GM19351 (cell line): ENCODE measurements around the gene TPK1.
A peak's percentile ranks its signal among the peaks of the same experiment; 100 is the strongest.

ENCODE experiments used
- ATAC-seq: cut with Tn5 transposase; IDR thresholded peaks from one replicate; pipeline ENCODE4 v1.9.1; 2021; ENCODE audit warnings: mild to moderate bottlenecking, moderate library complexity; ENCODE audit not compliant: unreplicated experiment

TPK1 gene

GRCh38 chr7:144487901-144488300 is 348.0 kb downstream of the TPK1 start:
- no peak for ATAC-seq

GRCh38 chr7:144484445-144484844 is 351.4 kb downstream of the TPK1 start:
- ATAC-seq: no peak

- ATAC-seq: peak; percentile 59
These were observed 352.7 kb downstream of the TPK1 start for GRCh38 chr7:144483189-144483588.

GRCh38 chr7:144481833-144482232 is 354.0 kb downstream of the TPK1 start:
- ATAC-seq: no peak

GRCh38 chr7:144477348-144477747 is 358.5 kb downstream of the TPK1 start:
- ATAC-seq: no peak

- ATAC-seq: no peak
These were observed 360.8 kb downstream of the TPK1 start for GRCh38 chr7:144474800-144475615.

GRCh38 chr7:144474363-144474762 is 361.5 kb downstream of the TPK1 start:
- ATAC-seq: no peak

- ATAC-seq: no peak
These were observed 361.9 kb downstream of the TPK1 start for GRCh38 chr7:144473908-144474307.

GRCh38 chr7:144470078-144470477 is 365.8 kb downstream of the TPK1 start:
- ATAC-seq: peak; percentile 46

GRCh38 chr7:144468990-144469732 is 366.7 kb downstream of the TPK1 start:
- ATAC-seq: no peak

GRCh38 chr7:144459635-144460034 is 376.2 kb downstream of the TPK1 start:
- no peak for ATAC-seq

- no peak for ATAC-seq
These were observed 380.8 kb downstream of the TPK1 start for GRCh38 chr7:144455040-144455404.

- no peak for ATAC-seq
These were observed 381.4 kb downstream of the TPK1 start for GRCh38 chr7:144454256-144455039.

GRCh38 chr7:144452064-144452463 is 383.8 kb downstream of the TPK1 start:
- peak; percentile 78 for ATAC-seq

- no peak for ATAC-seq
These were observed 390.3 kb downstream of the TPK1 start for GRCh38 chr7:144445590-144445989.

GRCh38 chr7:144439717-144440205 is 396.1 kb downstream of the TPK1 start:
- no peak for ATAC-seq

GRCh38 chr7:144438759-144439158 is 397.1 kb downstream of the TPK1 start:
- ATAC-seq: no peak

- ATAC-seq: peak; percentile 92
These were observed 398.3 kb downstream of the TPK1 start for GRCh38 chr7:144437370-144438191.

- no peak for ATAC-seq
These were observed 399.4 kb downstream of the TPK1 start for GRCh38 chr7:144436500-144436899.

GRCh38 chr7:144428431-144428830 is 407.4 kb downstream of the TPK1 start:
- ATAC-seq: no peak
